DLD1 (cell line): Measurements from ENCODE around the gene GALNS.

Experiments
- in situ Hi-C: cut with HindIII; loops from 2 replicates; pipeline ENCODE4 v1.10.0; 2017; ENCODE audit warnings: low sequenced_read_pairs

The GALNS gene

DNA sequence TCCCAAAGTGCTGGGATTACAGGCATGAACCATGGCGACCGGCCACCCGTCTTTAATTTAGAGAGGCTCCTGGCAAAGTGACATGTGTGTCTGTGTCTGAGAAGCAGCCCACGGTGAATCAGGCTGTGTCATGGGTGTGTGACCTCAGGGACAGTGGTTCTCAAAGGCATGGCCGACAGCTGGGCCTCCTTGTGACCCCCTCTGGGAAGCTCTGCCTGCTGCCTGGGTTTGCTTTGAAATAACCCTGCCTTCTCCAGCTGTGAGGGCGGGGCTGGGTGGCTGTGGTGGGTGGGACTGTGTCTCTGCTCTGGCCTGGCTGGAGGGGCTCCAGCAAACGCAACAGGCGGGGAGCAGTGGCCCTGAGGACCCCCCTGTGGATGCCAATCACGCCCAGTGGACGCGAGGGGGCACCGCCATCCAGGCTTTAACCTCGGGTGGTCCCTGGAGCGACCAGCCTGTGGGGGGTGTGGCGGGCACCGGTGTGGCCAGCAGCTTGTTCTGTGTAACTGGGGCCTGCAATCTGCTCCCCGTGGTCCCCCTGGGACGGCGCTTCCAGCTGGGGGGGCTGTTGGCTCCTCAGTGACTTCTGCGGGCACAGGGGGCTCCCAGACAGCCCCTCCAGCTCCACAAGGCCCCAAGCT is 36.2 kb downstream of the GALNS start:
- in situ Hi-C loops: no loop called here

DNA sequence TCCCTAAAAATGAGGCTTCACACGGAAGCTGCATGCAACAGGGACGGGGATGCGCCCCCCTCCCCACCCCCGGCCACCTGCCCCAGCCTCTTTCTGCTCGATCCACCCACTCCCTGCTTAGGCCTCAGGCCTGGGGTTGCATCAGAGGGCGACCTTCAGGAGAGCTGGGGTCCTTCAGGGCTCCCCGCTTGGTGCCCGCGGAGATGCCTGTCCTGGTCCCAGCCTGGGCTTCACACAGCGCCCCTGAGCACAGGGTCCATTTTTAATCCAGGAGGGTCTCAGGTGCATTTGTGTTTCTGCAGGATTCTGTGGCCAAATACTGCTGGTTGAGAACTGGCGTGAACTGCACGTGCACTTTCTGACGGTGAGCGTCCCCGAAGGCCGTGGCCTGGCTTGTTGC is 37.6 kb downstream of the GALNS start:
- in situ Hi-C loops: no loop called here

DNA sequence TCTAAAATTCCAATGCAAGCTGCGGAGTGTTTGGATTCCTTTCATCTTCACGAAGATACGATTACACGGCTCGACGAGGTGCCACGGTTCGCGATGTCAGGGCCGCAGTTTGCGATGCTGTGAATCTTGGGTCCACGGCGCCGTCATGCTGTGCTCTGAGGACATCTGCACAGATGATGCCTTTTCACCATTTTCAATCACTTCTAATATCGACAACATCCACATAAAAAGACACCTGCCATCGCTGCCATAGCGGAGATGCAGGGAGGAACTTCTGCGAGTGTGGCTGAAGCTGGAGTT is 38.2 kb downstream of the GALNS start:
- in situ Hi-C loops: no loop called here

DNA sequence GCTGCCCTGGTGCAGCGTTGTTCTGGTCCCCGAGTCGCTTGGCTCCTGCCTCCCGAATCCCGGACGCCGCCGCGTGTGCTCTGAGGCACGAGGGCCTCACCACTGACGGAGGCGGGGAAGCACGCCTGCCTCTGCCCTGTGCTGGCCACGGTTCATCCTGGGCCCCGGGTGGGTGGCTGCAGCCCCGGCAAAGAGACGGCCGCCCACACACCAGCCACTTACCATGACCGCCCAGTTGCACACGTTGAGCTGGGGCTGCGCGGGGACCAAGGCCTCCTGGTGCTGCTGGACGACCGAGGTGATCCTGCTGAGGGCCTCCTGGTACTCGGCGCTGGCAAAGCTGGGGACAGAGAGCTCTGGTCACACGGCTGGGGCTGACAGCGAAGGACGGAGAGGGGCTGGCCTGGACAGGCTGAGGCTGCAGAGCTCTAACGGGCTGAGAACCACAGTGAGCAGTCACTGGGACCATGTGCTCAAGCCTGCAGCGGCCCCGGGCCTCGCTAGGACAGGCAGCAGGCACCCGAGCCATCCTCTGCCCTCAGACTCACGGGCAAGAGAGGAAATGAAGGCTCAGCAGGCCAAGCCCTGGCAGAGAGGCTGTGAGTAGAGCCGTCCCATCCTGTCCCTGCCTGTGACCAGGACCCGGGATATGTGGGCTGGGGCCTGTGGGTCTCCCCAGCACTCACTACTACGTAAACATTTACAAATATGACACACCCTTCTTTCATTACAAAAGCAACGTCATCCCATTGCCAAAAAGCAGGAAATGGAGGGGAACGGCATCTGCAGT is 38.8 kb downstream of the GALNS start:
- in situ Hi-C loops: no loop called here

DNA sequence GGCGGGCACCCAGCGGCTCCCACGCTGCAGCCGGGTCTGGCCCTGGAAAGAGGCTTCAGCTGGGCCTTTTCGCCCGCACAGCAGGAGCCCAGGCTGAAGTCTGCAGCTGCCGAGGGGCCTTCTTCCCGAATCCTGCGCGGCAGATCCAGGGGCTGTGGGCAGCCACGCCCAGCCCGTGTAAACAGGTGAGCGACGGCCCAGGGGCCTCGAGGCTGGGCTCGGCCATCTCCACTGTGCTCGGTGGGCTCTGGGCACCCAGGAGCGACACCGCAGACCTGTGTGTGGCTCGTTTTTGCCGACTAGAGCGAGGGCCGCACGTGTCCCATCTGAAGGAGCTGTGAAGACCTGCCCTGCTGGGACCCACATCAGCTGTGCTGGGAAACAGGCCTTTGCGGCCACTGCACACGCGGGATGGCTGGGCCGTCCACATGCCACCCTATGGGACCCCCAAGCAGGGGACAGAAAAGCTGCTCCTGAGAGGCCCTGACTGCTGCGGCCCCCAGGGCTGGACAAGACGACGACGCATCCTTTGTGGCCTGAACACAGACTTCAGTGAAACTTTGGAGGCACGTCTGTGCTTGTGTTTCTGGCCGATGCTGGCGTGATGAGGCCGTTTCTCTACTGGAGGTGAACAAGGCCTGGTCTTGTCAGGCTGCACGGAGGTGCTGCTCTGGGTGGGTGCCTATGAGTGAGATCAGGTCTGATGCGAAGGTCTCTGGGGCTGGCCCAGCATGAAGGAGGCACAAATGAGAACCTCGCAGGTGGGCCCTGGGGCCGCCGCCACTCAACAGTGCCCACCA is 39.8 kb downstream of the GALNS start:
- in situ Hi-C loops: no loop called here

DNA sequence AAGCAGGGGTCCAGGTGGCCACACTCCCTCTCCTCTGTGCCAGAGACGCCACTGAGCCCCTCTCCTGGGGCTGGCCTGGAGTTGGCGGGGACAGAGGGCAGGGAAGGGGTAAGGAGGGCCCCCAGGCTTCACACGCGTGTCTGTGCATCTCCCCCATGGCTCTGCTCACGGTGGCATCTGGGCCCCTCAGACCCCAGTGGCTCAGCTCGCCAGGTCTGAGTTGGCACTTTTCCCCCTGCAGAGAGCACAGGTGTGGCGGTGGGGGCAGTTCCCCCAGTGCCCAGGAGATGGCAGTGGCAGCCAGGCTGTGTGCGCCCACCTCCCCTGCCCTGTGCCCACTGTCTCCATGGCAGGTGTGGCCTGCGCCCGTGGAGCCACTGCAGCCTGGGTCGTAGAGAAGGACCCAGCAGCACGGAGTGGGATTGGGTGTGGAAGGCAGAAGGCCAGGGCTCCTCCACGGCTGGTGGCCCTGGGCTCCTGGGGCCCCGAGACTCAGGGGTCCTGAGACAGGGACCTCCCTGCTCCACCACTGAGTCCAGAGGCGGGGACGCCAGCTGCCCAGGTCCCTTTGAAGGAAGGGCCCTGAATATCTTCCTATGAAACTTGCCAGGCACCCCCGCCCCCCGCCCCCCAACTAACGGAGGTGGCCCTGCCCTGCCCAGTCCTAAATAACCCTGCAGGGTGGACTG is 40.7 kb downstream of the GALNS start:
- in situ Hi-C loops: no loop called here

DNA sequence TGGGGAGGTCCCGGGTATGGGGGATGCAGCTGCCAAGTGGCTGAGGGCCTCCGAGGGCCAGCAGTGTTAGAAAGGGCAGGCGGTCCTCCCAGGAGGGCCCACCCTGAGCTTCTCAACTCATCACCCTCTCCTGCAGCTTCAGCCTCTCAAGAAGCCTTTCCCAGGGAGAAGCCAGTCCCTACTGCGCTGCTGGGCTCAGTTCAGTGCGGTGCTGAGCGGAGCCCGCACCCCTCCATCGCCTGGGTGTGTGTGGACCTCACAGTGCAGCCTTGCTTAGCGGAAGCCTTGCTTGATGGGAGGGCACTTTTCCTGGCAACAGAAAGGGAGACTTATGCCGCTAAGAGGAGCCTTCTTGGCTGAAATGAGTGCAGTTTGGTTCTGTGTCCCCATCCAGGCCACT is 41.5 kb downstream of the GALNS start:
- in situ Hi-C loops: no loop called here

DNA sequence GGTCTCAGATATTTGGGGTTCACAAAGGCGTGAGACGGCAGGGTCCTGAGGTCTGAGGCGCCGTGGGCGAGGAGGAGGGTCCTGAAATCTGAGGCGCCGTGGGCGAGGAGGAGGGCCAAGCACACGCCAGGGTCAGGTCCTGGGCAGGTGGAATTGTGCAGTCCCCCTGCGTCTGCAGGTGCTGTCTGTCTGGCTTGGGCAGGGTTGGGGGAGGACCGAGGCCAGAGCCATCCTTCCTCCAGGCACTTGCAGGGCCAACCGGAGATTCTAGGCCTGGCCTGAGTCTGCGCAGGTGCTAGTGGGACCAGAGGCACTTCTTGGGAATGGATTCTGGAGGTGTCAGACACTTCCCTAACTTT is 42.6 kb downstream of the GALNS start:
- in situ Hi-C loops: no loop called here

DNA sequence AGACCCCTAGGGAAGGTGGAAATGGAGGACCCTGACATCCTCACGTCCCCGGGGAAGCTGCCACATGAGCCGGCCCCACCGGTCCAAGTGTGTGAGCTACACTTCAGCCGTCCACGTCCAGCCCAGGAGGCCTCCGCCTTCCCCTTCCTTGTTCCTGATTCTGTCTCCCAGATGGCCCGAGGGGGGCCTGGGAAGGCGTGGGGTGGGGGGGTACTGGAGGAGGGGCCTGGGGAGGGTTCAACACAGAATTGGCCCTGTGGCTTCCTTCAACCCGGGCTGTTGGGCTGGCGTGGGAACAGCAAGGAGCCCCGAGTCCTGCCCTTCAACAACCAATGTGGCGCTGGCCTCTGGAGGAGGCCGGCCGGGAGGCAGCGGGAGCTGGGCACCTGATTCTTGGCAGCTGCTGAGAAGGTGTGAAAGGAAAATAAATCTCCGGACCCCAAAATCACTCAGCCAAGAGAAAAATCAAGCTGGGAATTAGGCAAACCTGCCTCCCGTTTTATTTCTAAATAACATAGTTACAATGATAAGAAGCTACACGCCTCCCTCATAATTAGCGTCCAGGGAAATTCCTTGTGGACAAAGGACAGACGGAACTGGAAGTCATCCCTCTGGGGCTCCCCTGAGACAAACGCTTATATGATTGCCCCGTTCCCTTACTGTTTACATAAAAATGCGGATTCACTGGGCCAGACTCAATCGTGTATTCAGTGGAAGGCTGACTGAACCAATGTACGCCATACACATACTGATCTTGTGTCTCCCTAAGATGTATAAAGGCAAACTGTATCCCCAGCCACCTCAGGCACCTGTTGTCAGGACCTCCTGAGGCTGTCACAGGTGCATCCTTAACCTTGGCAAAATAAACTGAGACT is 43.2 kb downstream of the GALNS start:
- in situ Hi-C loops: no loop called here

- in situ Hi-C loops: no loop called here
Observed at GRCh38 chr16:88812513-88813268, 44.1 kb downstream of the GALNS start.

DNA sequence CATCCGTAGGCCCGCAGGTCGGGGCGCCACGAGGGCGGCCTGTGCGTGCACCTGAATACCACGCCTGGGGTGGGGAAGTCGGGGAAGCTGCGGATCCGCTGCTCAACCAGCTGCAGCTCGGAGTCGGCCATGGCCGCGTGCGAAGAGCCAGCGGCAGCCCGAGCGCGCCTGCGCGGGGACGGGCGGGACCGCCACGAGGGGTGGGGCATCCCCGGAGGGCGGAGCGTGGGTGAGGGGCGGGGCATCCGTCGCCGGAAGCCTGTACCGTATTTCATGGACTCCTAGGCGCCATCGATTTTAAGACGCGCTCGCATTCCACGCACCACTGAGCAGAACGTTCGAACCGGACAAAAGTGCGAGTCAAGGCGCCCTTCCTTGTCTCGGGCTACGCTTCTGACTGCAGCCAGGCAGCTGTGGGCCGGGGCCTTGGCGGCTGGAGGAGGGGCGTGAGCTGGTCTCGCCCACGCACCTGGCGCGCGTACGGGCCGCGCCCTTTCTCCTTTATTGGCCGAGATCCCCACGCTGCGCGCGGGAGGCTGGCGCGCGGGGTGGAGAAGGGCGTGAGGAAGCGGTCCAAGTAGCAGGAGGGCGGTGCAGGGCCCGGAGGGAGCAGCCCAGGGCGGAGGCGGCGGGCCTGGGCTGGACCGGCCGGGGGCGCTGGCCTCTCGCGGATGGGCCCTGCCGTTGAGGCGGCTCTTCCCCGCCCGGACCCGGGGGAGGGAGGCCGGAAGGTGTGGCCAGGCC is 44.8 kb downstream of the GALNS start, which contains the start of gene APRT:
Gene APRT (minus strand): TSS at position 160 of the 744 bp plus-strand sequence. CDS start 29 bp downstream, at position 131.
- in situ Hi-C loops: no loop called here

DNA sequence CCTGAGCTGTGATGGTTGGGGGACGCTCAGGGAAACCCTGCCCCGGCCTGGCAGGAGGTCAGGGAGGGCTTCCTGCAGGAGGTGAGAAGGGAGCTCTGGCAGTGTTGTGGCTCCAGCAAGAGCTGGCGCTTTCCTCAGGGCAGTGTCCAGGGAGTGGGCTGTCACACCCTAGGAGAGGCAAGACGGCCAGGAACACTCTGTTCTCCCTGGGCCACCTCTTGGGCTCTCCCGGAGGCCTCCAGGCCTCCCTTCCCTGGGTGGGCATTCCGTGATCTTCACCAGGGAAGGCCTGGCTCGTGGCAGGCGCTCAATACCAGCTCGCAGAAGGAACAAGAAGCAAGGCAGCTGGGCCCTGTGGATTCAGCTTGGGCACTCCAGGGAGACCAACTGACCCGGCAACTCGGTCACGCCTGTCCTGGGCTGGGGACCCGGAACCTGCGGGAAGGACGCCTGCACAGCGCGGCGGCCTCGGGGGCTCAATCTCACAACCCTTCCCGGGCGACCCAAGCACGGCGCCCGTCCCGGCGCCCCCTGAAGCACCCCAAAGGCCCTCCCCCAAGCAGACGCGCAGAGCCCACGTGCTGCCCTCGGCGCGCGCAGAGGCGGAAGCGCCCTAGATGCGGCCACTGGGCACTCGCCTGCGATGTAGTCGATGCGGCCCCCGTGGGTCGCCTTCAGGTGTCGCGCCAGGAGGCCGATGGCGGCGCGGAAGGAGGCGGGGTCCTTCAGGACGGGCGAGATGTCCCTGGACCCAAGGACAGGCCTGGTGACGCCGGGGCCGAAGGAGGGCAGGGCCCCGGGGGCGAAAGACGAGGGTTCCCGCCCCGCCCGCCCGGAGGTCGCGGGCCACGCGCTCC is 45.6 kb downstream of the GALNS start:
- in situ Hi-C loops: no loop called here

GRCh38 chr16:88810166-88810911 is 46.4 kb downstream of the GALNS start:
- in situ Hi-C loops: no loop called here

DNA sequence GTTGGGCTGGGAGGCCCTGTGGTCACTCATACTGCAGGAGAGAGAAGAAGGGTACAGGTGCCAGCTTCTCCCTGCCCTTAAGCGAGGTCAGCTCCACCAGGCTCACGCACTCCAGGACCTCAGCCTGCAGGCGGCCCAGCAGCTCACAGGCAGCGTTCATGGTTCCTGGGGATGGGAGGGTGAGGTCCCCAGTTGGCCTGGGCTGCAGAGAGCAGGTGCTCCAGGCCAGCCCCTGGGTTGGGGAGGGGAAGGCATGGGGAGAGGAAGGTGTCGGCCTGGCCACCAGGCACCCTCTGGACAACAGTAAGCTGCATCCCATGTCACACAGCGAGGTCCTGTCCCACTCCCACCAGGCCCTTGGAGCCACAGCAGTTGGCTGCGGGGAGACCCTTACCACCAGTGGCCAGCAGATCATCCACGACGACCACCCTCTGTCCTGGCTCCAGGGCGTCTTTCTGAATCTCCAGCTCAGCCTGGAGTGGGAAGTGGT is 47.0 kb downstream of the GALNS start:
- in situ Hi-C loops: no loop called here

GRCh38 chr16:88809068-88809675 is 47.6 kb downstream of the GALNS start:
- in situ Hi-C loops: no loop called here

- in situ Hi-C loops: no loop called here
Observed at GRCh38 chr16:88807626-88808453, 48.9 kb downstream of the GALNS start.
